Left hindlimb (tissue), 1 donor: Measurements from ENCODE around the gene CACNA1E.
"Not testable (repeated sequence)": the region's sequence is repeated elsewhere in the genome, so short reads cannot be mapped to it uniquely, and the experiment has no call there.

Source experiments
- DNase-seq: peaks from one replicate; pipeline ENCODE4 v3.0.0-alpha.2; 2018

The CACNA1E gene

DNA sequence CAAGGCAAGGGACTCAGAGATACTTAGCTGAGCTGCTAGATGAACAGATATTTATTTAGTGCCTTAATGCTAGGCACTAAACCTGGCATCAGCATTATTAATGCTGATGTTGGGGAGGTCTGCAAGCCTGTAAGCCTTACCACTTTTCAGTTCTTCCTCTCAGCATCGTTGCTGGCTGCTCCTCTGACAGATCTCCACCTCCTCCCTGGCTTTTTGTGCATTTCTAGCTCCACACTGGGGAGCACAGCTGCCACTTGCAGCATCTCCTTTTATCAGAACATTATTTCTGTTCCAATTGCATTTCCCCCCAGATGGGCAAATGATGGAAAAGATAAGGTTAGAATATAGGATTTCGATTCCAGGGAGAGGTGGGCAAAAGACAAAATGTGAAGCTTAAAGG lies 34.8 kb downstream of the CACNA1E start:
- no peak for DNase-seq

DNA sequence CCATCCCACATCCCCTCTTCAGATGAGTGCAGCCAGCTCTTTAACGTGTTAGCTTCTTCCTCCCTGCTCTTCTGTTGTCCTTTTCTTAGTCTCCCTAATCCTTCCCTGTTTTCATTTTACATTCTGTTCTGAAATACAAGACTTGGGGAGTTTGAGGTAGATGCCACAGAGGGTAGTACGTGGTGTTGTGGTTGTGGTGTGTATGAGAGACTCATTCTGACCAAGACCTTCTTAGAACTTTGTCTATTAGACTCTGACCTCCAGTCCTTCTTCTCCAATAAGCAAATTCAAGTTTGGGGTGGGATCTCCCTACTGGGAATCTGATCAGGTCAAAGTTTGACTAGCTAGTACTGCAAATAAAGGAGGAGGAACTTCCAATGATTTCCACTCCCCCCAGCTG lies 39.5 kb downstream of the CACNA1E start:
- DNase-seq, result no peak

DNA sequence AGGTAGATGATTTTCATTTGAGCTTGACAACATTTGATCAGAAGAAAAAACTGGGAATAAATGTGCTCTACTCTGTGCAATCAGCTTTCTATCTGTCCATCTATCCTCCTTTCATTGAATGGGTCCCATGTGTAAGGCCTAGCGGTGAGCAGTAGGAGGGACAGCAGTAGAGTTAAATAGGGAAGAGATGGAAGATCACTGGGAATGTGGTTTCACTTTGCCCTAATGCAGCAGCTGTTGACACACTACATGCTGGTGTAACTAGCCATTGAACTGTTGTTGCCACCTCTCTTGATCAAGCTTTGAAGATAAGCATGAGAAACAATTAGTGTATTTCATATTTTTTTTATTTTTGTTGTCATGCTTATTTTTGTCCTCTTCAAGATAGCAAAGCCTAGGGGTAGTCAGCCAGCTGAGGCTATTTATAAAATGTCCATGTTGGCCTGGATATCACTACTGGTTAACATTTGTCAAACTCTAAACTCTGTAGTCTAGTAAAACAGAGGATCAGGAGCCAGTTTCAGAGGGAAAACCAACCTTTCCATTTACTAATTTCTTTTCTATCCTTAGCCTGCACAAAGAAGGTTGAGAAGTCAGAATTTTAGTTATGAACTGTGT lies 41.9 kb downstream of the CACNA1E start:
- DNase-seq, result no peak

DNA sequence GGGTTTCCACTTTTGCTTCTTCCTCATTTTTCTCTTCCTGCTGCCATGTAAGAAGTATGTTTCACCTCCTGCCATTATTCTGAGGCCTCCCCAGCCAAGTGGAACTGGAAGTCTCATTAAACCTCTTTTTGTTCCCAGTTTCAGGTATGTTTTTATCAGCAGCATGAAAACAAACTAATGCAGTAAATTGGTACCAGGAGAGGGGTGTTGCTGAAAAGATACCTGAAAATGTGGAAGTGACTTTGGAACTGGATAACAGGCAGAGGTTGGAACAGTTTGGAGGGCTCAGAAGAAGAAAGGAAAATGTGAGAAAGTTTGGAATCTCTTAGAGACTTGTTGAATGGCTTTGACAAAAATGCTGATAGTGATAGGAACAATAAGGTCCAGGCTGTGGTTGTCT lies 44.9 kb downstream of the CACNA1E start:
- DNase-seq, result not testable (repeated sequence)

DNA sequence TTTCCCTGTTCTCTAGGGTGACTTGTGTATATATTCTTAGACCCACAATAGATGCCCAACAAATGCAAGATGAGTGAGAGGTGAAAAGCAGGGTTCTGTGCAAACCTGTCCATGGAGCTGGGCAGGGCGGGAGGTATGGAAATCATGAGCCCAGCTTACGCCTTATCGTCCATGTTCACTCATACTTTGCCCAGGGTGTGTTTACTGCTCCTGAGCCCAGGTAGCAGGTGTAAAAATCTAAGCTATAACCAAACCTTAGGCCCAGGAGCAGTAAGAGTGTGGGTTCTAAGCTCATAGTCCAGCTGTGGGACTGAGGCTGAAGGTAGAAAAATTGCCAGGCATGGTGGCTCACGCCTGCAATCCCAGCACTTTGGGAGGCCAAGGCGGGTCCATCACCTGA lies 48.1 kb downstream of the CACNA1E start:
- DNase-seq, result no peak

DNA sequence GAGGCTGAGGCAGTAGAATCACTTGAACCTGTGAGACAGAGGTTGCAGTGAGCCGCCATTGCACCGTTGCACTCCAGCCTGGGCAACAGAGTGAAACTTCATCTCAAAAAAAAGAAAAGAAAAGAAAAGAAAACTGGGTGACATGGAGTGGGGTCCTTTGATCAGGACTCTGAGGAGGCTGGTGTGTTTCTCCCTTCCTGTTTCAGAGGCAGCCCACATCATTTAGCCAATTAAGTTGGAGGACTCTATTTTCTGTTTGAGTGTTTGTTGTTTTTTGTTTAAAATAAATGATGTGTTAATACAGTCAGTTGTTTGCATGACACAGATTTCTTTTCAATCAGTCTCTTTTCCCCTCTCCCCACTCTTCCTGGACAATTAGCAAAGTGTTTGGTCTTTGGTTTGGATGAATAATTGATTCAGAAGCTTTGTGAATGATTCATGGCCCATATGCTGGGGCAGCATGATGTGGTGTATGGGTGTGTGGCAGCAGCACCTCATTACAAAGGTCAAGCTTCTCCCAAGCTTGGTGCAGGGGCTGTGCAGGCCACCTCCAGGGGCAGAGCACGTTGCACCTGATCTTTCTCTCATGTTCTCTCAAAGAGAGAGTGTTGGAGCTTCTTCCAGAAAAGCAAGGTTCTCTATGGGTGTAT lies 48.8 kb downstream of the CACNA1E start:
- DNase-seq, result no peak

DNA sequence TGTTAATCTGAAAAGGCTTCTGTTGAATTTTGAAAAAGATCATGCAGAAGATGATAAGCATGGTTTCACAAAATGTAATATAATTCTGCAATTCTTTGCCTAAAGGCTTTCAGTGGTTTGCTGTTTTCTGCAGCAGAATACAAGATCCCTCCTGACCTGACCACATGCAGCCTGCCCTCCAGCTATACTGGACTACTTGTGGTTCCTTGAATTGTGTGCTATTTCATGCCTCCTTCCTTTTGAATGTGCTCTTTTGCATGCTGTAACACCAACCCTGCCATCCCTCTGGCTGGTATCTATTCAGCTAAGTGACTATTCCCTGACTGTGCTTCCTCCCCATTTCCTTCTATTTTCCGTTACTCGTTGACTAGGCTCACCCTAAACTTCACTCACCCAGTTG lies 55.5 kb downstream of the CACNA1E start:
- no peak for DNase-seq

DNA sequence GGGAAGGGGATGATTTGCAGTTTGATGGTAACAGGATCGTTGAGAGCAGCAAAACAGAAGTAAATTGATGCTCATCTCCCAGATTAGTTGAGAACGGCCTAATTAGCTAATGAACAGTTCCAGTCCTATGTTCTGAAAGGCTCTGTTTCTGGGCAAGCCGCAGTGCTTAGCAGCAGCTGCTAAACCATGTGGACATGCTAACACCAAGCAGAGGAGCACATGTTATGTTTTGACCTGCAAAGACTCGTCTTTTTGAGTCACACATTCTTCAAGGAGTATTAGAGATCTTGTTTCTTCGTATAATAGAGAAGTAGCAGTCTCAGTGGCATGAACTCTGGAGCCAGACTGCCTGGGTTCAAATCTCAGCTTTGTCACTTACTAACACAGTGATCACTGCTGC lies 58.1 kb downstream of the CACNA1E start:
- DNase-seq, result no peak

DNA sequence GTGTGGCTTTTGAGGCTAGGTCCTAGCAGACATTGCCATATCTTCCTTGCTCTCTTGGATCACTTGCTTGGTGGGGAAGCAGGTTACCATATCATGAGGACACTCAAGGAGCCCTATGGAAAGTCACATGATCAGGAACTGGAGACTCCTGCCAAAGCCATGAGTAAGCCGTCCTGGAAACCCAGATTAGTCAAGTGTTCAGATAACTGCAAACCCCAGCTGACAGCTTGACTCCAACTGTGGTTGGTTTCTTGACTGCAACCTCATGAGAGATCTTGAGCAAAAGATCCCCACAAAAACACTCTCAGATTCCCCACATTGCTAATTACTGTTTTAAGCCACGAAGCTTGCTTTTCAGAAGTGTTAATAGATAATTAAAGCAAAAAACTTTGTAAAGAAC lies 58.6 kb downstream of the CACNA1E start:
- DNase-seq, result no peak

DNA sequence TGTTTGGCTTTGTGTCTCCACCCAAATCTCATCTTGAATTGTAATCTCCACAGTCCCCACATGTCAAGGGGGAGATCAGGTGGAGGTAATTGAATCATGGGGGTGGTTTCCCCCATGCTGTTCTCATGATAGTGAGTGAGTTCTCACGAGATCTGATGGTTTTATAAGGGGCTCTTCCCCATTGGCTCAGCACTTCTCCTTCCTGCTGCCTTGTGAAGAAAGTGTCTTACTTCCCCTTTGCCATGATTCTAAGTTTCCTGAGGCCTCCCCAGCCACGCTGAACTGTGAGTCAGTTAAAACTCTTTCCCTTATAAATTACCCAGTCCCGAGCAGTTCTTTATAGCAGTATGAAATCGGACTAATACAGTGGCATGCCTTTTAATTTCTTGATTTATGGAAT lies 59.1 kb downstream of the CACNA1E start:
- DNase-seq, result not testable (repeated sequence)

DNA sequence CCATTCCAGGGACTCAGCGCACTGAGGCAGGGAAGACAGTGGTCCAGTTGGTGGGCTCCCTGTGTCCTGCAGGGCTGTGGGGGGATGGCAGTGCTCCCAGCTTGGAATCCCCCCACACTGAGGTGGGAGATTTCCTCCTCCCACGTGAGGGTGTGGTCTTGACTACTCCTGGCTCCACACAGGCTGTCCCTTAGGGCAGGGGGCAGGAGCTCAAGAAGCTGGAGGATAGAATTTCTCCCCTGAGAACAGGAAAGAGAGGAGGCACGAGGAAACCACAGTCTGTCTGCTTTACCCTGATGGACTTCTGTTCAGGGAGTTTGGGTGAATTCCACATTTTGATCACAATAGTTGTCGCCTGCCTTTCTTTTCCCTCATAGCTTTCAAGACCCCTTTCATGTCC lies 62.1 kb downstream of the CACNA1E start:
- no peak for DNase-seq

DNA sequence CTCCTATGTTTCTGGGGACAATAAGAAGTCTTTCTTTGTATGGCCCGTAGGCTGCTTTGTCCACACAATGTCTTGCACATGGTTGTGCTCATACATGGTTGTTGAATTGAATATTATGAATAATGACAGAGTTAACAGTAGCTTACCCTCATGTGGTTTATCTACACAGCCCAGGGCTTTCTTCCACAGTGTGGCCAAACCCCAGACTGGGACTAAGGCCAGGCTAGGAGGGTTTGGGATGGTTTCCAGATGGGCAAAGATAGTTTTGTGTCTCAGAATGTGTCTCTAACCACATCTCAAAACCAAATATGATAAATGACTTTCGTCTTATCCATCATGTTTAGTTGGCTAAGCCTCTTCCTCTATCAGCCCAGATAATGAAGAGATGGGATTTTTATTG lies 65.2 kb downstream of the CACNA1E start:
- DNase-seq, result peak; percentile 44

DNA sequence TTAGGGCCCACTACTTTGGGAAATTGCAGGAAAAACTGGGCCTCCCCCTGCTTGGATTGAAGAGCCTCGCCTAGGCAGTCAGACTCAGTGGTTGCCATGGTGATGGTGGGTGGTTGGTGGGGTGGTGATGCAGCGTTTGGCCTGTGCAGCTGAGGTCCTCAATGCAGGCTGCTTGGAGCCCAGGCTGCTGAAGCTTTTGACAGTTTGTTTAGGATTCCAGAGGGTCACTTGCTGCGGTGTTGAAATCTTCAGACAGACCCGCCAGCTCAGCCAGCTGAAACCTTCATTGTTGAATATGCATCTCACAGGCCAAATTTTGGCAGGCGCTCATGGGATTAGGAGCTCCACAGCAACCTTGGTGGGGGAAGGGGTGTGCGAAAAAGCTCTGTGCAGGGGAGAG lies 67.9 kb downstream of the CACNA1E start:
- DNase-seq, result peak; percentile 51

DNA sequence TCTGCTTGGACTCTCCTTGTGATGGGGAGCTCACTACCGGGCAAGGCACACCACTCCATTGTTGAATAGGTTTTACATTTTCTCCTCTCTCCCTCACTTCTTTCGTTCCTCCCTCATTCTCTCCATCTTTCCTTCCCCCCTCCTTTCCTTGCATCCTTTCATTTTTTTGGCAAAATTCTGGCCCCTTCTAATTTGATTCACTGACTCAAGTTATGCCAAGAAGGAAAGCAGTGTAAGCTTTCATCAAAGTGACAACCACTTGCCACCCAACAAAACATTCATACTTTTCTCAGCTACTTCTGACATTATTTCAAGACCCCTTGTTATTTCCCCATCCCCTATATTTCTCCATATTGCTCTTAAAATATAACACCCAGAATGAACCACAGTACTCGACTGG lies 68.4 kb downstream of the CACNA1E start:
- DNase-seq, result no peak

DNA sequence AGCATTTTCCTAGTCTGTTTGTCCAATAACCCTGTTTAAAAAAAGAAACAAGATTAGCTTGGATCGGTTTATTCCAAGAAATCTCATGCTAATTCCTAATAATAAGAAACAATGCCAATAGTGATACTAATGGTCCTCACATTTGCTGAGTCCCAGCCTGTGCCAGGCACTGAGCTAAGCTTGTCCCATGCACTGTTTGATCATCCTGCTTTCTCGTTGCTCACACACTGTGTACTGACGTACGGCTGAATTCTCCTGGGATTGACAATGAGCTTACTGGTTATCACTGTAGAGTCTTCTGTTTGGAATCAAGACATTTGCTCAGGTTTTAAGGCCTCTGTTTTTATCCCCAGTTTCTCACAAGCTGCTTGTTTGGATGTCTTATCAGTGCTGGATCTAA lies 71.1 kb downstream of the CACNA1E start:
- DNase-seq, result no peak

DNA sequence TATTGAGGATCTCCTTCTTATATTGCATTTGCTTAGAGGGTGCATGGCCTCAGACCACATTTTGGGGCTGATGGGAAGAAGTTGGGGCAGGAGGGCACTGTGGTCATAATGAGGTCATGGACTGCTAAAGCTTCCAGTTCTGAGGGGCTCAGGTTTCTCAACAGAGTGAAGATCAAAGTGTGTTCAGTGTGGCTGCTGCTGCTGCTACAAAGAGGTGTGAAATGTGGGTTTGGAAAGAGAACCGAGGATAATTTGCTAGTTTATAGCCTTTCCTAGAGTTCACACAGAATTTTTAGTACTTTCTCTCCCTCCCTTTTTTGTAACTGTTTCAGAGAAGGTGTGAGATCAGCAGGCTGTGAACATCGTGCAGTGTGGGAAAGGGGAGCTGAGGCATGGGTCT lies 73.3 kb downstream of the CACNA1E start:
- DNase-seq, result no peak

DNA sequence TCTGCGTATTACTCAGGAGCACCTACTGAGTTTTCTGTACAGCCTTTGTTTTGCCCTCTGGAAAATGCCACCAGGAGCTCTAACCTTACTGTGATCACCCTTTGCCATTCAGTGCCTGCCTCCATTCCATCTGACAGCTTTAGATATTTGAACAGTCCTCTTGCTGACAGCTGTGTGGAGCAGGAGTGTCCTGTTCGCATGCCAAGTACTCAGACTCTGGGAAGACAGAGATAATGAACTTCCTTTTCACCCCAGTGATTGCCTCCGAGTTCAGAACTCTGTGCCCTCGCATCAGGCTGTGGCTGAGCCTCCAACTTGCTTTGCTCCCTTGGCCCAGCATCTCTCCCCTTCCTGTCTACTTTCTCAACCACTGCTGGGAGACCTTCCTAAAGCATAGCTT lies 74.0 kb downstream of the CACNA1E start:
- DNase-seq, result no peak

DNA sequence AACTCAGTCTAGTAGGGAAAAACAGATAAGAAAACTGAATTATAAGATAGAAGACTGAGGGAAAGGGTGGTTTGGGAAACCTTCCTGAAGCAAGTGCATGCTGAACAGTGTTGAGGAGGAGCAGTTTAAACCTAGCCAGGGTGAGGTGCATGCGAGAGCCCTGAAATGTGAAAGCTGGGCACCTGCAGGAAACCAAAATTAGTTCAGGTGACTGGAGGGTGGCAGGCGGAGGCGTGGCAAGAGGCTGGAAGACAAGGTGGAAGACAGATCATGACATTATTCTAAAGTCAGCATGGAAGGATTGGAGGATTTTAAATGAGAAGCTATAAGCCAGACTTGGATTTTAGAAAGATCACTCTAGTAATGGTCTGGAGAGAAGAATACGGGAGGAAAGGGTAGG lies 75.1 kb downstream of the CACNA1E start:
- DNase-seq, result no peak

DNA sequence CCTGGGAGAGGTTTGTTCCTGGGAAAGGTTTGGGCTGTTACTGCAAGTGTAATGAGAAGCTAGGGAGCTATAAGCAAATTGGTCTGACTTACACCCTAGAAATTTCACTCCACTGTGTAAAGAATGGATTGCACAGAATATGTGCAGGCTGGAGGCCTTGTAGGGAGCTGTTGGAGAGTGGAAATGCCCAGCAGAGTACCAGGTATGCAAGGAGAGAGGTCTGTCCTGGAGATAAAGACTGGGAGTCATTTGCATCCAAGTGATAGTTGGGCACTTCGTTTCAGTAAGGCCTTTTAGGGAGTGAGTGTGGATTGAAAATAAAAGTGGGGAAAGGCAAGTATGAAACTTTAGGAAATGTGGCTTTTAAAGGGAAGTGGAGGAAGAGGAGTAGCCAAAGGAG lies 75.8 kb downstream of the CACNA1E start:
- no peak for DNase-seq

DNA sequence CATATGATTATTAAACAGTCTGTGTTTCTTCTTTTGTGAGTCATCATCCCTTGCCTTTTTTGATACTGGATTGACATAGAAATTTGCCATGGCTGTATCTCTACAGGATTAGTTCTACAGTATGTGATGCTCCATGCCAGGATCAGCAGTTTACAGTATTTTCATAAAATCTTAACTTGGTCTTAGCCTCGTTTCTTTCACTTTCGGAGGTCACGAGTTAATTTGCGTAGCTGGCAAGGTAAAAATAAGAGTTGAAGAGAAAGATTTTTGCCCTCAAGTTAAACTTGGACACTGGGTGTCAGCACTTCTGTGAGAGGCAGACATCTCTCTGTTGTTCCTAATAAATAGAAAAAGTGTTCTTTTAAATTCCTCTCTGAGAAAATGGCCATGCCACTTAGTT lies 79.1 kb downstream of the CACNA1E start:
- no peak for DNase-seq

DNA sequence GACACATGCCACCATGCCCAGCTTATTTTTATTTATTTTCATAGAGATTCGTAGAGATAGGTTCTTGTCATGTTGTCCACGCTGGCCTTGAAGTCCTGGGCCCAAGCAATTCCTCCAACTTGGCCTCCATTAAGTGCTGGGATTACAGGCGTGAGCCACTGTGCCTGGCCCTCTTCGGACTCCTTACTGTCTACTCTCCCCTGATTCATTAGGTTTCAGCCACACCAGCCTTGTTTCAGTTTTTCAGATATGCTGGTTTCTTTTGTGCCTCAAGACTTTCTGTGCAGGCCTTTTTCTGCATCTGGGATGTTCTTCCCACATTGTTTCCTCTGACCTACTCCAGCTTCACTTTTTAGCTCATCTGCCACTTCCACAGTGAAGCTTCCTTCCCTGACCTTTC lies 85.4 kb downstream of the CACNA1E start:
- DNase-seq, result no peak

DNA sequence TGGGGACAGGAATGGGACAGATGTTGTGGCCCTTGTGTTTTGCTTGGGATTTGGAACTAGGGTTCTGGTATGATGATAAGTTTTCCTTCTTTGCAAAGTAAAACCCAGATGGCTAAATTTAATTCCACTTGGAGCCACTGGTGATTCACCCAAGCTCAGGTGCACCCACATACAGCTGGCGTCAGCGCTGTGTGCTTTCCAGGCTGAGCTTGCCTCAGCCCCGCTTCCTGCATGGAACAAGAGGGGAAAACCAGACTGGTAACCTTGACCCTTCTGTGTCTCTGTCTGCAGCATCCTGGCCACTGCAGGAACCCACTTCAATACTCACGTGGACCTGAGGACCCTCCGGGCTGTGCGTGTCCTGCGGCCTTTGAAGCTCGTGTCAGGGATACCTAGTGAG lies 94.2 kb downstream of the CACNA1E start:
- no peak for DNase-seq

DNA sequence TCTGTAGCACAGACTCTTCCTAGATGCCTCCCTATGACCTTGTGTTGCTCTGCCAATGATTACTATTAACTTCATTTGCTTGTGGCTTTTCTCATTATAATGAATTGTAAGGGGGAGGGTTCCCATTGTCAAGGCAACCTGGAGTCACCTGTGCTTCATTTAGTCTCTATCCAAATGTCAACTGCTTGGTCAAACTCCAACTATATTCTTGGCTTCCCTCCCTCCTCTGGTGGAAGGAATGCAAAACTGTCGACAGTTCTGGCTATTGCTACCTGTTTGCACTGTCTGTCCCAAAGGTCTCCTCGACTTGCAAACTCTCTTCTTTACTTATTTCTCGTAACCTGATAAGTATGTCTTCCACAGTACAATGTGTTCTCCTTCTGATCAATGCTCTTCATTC lies 100.3 kb downstream of the CACNA1E start:
- DNase-seq, result no peak

DNA sequence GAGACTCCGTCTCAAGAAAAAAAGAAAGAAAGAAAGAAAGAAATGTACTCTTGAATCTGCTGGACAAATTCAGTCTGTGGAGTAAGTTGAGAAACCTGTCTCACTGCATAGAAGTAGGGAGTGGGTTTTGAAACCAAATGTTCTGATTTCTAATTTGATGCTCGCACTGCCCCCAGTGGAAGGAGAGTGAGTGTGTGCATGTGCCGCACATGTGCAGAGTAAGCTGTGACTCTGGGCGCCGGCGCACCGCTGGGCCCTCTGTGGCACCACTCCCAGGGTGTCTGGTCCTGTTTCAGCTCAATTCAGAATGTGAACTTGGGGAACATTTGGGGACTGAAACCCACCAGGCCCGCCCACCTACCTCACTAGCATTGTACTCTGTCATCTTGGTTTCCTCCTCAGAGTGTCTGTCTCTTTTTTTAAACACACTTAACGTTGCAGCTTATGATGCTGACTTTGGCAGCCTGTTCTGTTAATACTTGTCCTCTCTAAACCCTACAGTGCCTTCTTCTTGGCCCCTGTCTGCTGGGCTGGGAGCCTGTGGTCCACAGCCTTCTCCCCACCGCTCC lies 104.6 kb downstream of the CACNA1E start:
- no peak for DNase-seq

DNA sequence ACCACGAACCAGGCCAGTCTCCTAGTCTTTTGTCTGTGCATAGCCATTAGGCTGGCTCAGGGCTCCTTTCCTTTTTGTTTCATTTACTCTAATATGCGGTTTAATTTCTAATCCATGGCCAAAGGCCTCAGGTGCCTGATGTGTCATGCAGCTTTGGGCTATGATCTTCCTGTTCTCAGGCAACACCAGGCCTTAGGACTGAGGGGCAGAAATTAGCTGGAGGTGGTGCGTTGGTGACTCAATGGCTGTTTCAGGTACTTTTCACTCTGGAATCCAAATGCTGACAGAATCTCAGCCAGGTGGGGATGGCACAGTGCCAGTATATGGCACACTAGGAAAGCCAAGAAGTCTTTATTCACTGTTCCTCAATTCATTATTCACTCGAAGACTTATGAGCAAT lies 105.3 kb downstream of the CACNA1E start:
- no peak for DNase-seq
